Measurements from ENCODE around the gene ATG13. TPM values are rescaled to one million over a fixed set of nuclear protein-coding genes. Genes with fewer than 3 reads are reported as not detected.

ATG13 gene
- total and polyA plus RNA-seq, 4 donors = 36.3 to 49.9 (median 41.2) TPM

DNA sequence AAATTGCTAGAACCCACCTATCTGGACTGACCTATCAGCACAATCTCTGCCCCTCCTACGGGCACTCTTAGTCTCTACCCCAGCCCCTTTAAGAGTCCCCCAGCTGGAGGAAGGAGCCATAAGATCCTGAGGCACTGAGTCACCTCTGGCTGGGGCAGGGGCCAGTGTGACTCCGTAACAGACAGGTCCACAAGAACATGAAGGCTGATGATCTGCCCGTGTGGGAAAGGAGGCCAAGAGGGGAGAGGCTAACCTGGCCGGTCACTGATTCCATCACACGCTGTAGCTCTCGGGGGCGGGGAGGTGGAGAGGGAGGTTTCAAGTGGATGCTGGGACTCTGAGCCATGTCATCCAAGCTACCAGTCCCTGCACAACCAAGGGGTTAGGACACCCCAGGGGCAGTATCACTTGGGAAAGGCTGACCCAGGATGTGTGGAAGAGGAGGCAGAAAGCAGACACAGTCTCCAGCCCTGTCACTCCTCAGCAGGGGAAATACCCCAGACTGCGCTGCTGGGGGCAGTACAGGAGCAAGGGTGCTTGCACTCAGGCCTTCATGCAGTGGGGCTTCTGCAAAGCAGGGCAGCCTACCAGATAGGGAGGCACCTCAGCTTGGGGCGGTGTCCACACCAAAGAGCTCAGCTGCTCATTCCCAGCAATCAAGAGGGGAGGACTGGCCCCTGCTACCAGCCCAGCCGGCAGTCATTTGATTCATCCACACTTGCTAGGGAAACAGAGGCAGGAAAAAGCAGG, 60.8 kb downstream of the ATG13 start:
- no peaks in the 10 kb centered on the region for H3K27me3 ChIP-seq (ENCODE audit: control insufficient read depth in 4 of 4, insufficient read depth in 4 of 4, low read length in 3 of 4)
- WGBS = 86% methylated on average over 10 of the region's 10 CpGs
- H3K4me1 ChIP-seq (ENCODE audit: control insufficient read depth in 4 of 4, insufficient read depth in 4 of 4, low read length in 3 of 4) = peaks cover 18 to 41% (median 21%) of the 10 kb centered on the region in 4 donors
- H3K36me3 ChIP-seq (ENCODE audit: control insufficient read depth in 4 of 4, insufficient read depth in 3 of 4, low read depth in 1 of 4, low read length in 3 of 4) = peaks cover 24 to 46% (median 32%) of the 10 kb centered on the region in 4 donors
- H3K9me3 ChIP-seq (ENCODE audit: control insufficient read depth in 4 of 4, low read length in 3 of 4) = no peaks in the 10 kb centered on the region
- no peak overlapping the region for H3K4me3 ChIP-seq (ENCODE audit: low read depth in 1 of 3, low read length in 3 of 3)
- TF ChIP-seq, protein P1, sequence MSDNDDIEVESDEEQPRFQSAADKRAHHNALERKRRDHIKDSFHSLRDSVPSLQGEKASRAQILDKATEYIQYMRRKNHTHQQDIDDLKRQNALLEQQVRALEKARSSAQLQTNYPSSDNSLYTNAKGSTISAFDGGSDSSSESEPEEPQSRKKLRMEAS (IDR thresholded peaks at IDR 0.05) = no peak
- TF ChIP-seq EGR1 (IDR thresholded peaks at IDR 0.05; ENCODE audit: low read depth in 2 of 2) = no peak
- H3K9ac ChIP-seq (ENCODE audit: low read depth in 1 of 2, low read length in 2 of 2) = no peak overlapping the region
- no peak overlapping the region for H3K27ac ChIP-seq (ENCODE audit: low read depth in 1 of 2, low read length in 2 of 2)
- no peak for DNase-seq (ENCODE audit: low spot score)

DNA sequence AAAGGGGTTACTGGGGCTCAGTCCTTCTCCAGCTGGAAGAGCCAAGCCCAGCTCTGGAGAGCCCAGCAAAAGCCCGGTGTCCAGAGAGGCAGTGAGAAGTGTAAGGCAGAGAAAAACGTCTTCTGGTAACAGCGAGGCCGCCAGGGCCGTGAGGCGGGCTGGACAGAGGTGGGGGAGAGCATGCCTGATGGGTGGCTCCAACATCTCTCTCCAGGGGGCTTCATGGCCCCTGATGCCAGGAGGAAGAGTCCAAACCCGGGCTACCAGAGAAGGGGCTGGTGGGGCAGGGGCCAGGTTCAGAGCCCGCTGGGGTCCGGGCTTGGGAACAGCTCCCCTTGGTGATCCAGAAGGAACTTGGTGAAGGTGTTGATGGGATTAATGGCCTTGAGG, 61.4 kb downstream of the ATG13 start:
- Histone ChIP-seq H3K9ac (ENCODE audit: low read depth in 1 of 2, low read length in 2 of 2) (no peak overlapping the region), H3K27ac (ENCODE audit: low read depth in 1 of 2, low read length in 2 of 2) (no peak overlapping the region), H3K36me3 (ENCODE audit: control insufficient read depth in 4 of 4, insufficient read depth in 3 of 4, low read depth in 1 of 4, low read length in 3 of 4) (peaks cover 24 to 44% (median 31%) of the 10 kb centered on the region in 4 donors), H3K4me1 (ENCODE audit: control insufficient read depth in 4 of 4, insufficient read depth in 4 of 4, low read length in 3 of 4) (peaks cover 18 to 35% (median 21%) of the 10 kb centered on the region in 4 donors), H3K9me3 (ENCODE audit: control insufficient read depth in 4 of 4, low read length in 3 of 4) (no peaks in the 10 kb centered on the region), H3K4me3 (ENCODE audit: low read depth in 1 of 3, low read length in 3 of 3) (no peak overlapping the region), H3K27me3 (ENCODE audit: control insufficient read depth in 4 of 4, insufficient read depth in 4 of 4, low read length in 3 of 4) (no peaks in the 10 kb centered on the region)
- 92% methylated on average over 9 of the region's 9 CpGs for WGBS
- no peak for DNase-seq (ENCODE audit: low spot score)
- TF ChIP-seq YY1 (IDR thresholded peaks at IDR 0.05) (no peak), FOXA2 (IDR thresholded peaks at IDR 0.05) (no peak), HNF4A (conservative IDR thresholded peaks at IDR 0.05) (no peak), HNF4G (IDR thresholded peaks at IDR 0.05) (no peak), RXRA (IDR thresholded peaks at IDR 0.05) (no peak), RAD21 (IDR thresholded peaks at IDR 0.05) (no peak), TAF1 (conservative IDR thresholded peaks at IDR 0.05) (no peak)
- TF ChIP-seq, protein P2, sequence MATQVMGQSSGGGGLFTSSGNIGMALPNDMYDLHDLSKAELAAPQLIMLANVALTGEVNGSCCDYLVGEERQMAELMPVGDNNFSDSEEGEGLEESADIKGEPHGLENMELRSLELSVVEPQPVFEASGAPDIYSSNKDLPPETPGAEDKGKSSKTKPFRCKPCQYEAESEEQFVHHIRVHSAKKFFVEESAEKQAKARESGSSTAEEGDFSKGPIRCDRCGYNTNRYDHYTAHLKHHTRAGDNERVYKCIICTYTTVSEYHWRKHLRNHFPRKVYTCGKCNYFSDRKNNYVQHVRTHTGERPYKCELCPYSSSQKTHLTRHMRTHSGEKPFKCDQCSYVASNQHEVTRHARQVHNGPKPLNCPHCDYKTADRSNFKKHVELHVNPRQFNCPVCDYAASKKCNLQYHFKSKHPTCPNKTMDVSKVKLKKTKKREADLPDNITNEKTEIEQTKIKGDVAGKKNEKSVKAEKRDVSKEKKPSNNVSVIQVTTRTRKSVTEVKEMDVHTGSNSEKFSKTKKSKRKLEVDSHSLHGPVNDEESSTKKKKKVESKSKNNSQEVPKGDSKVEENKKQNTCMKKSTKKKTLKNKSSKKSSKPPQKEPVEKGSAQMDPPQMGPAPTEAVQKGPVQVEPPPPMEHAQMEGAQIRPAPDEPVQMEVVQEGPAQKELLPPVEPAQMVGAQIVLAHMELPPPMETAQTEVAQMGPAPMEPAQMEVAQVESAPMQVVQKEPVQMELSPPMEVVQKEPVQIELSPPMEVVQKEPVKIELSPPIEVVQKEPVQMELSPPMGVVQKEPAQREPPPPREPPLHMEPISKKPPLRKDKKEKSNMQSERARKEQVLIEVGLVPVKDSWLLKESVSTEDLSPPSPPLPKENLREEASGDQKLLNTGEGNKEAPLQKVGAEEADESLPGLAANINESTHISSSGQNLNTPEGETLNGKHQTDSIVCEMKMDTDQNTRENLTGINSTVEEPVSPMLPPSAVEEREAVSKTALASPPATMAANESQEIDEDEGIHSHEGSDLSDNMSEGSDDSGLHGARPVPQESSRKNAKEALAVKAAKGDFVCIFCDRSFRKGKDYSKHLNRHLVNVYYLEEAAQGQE (IDR thresholded peaks at IDR 0.05) = no peak

DNA sequence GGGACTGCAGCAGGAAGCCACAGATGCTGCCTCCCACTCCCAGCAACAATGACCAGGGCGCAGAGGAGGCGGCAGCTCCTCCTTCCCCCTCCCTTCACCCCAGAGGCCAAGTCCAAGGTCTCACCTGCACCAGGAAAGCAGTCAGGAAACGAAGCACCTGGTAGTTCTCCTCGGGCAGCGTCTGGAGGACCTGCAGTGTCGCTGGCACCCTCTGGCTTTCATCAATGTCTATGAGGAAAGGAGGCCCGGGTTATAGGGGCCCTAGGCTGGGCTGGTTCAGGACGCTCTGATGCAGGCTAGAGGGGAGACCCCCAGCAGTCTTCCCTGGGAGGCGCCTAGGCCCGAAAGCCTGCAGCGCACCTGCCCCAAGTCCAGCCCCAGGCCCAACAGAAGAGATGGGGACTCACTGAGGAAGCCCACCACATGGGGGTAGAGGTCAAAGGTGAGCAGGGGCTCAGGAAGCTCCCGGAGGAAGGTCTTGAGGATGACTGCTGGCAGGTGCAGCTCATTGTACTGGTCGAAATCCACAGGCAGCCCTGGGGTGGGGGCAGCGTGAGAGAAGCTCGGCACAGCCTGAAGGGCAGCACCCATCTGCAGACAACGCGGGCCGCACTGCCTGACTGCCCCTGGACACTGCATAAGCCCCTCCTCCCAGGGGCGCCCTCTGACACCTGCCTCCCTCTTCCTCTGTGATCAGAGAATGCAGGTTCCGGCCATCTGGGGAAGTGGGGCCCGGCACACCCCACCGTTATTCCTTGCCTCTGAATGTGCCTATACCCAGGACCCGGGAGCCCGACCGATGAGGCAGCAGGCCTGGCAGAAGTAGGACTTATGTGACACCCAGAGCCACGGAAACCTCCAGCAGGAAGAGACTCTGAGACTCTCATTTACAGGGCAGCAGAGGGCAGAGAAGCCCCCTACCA, 62.1 kb downstream of the ATG13 start:
- no peak overlapping the region for H3K9ac ChIP-seq (ENCODE audit: low read depth in 1 of 2, low read length in 2 of 2)
- peaks cover 26 to 52% (median 34%) of the 10 kb centered on the region in 4 donors for H3K36me3 ChIP-seq (ENCODE audit: control insufficient read depth in 4 of 4, insufficient read depth in 3 of 4, low read depth in 1 of 4, low read length in 3 of 4)
- DNase-seq (ENCODE audit: low spot score) = no peak
- H3K27me3 ChIP-seq (ENCODE audit: control insufficient read depth in 4 of 4, insufficient read depth in 4 of 4, low read length in 3 of 4) = no peaks in the 10 kb centered on the region
- H3K27ac ChIP-seq (ENCODE audit: low read depth in 1 of 2, low read length in 2 of 2) = no peak overlapping the region
- WGBS = 93% methylated on average over 26 of the region's 26 CpGs
- H3K4me1 ChIP-seq (ENCODE audit: control insufficient read depth in 4 of 4, insufficient read depth in 4 of 4, low read length in 3 of 4) = peaks cover 16 to 27% (median 19%) of the 10 kb centered on the region in 4 donors
- no peak overlapping the region for H3K4me3 ChIP-seq (ENCODE audit: low read depth in 1 of 3, low read length in 3 of 3)
- TF ChIP-seq JUND (IDR thresholded peaks at IDR 0.05) (no peak), NR2F2 (IDR thresholded peaks at IDR 0.05) (no peak), FOXA1 (IDR thresholded peaks at IDR 0.05) (no peak), RAD21 (IDR thresholded peaks at IDR 0.05) (no peak), SP1 (IDR thresholded peaks at IDR 0.05) (no peak), YY1 (IDR thresholded peaks at IDR 0.05) (no peak), FOXA2 (IDR thresholded peaks at IDR 0.05) (no peak)
- TF ChIP-seq, protein P1 (IDR thresholded peaks at IDR 0.05) = no peak
- TF ChIP-seq, protein P3, sequence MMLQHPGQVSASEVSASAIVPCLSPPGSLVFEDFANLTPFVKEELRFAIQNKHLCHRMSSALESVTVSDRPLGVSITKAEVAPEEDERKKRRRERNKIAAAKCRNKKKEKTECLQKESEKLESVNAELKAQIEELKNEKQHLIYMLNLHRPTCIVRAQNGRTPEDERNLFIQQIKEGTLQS (IDR thresholded peaks at IDR 0.05) = no peak
- TF ChIP-seq, protein P2 (IDR thresholded peaks at IDR 0.05) = no peak
- no peaks in the 10 kb centered on the region for H3K9me3 ChIP-seq (ENCODE audit: control insufficient read depth in 4 of 4, low read length in 3 of 4)

Measured in liver (tissue), 9 donors.